Camera-type eye (tissue), 1 donor: Measurements from ENCODE around the gene FPR1. TPM values are rescaled to one million over a fixed set of nuclear protein-coding genes. Genes with fewer than 3 reads are reported as not detected.

Experiments
- total RNA-seq: library from RNA; depleted of rRNA; stranded (reverse); fragments of >200 nt; gene quantifications from one replicate; pipeline ENCODE4 v1.2.3, GENCODE V29; 2014

The FPR1 gene, protein sequence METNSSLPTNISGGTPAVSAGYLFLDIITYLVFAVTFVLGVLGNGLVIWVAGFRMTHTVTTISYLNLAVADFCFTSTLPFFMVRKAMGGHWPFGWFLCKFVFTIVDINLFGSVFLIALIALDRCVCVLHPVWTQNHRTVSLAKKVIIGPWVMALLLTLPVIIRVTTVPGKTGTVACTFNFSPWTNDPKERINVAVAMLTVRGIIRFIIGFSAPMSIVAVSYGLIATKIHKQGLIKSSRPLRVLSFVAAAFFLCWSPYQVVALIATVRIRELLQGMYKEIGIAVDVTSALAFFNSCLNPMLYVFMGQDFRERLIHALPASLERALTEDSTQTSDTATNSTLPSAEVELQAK
- total RNA-seq = 1.5 TPM

DNA sequence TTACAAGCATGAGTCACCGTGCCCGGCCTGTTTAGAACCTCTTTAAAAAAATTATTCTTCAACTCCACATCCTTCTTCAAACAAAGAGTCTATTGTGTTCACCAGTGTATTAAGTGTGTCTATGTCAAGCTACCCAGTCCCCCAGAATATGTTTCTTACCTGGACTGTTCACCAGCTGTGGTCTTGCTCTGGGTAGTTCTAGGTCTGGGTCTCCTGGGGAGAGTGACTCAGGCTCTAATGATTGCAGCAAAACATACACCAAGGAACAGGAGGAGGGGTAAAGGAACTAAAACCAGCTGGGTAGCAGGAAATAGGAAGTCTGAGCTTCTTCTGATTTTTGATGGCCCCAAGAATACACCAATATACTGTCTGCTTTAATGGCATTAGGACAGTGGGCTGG is at the start of gene FPR1:
TSS of gene FPR1 (minus strand) at position 224 of the 400 bp plus-strand sequence. CDS start 4,884 bp downstream, outside the sequence.

GRCh38 chr19:51794885-51795490 is 43.3 kb upstream of the FPR1 start, which contains the start of gene FPR3:
FPR3 (plus strand) TSS chr19:51795157; CDS start chr19:51823749, 28,592 bp downstream.

GRCh38 chr19:51760697-51761356 is 9.1 kb upstream of the FPR1 start, which contains the start of gene FPR2:
FPR2 (plus strand) TSS chr19:51761180; CDS start chr19:51768659, 7,479 bp downstream.

Other genes with a start within 250 kb of the FPR1 start
- gene SIGLEC6, start 220.2 kb downstream of the FPR1 start, total RNA-seq = 0.82 TPM
- 15.7 TPM for gene ZNF175, start 180.6 kb downstream of the FPR1 start, total RNA-seq
- gene SIGLEC5, start 121.5 kb downstream of the FPR1 start, total RNA-seq = 0.27 TPM
- 0.55 TPM for gene SIGLEC14, start 105.1 kb downstream of the FPR1 start, total RNA-seq
- 12.0 TPM for gene SPACA6, start 58.5 kb downstream of the FPR1 start, total RNA-seq
- 0.33 TPM for gene HAS1, start 27.9 kb downstream of the FPR1 start, total RNA-seq
- 0.27 TPM for gene FPR2, start 9.3 kb upstream of the FPR1 start, total RNA-seq
- gene FPR3, start 43.3 kb upstream of the FPR1 start, total RNA-seq = 0.66 TPM
- 45.6 TPM for gene ZNF577, start 136.1 kb upstream of the FPR1 start, total RNA-seq
- gene ZNF649, start 153.1 kb upstream of the FPR1 start, total RNA-seq = 36.3 TPM
- gene ZNF613, start 175.6 kb upstream of the FPR1 start, total RNA-seq = 9.1 TPM
- gene ZNF350, start 235.0 kb upstream of the FPR1 start, total RNA-seq = 20.3 TPM